CD4-positive, alpha-beta T cell treated with Interleukin-1 beta for 1 hour (primary cell): ENCODE data around the gene SPDYE2.
"Not testable (repeated sequence)": the region's sequence is repeated elsewhere in the genome, so short reads cannot be mapped to it uniquely, and the experiment has no call there.

ENCODE experiments used
- DNase-seq, 2 donors: peaks; one replicate each; pipeline ENCODE4 v3.0.0-alpha.2; 2020 to 2022

SPDYE2 gene

DNA sequence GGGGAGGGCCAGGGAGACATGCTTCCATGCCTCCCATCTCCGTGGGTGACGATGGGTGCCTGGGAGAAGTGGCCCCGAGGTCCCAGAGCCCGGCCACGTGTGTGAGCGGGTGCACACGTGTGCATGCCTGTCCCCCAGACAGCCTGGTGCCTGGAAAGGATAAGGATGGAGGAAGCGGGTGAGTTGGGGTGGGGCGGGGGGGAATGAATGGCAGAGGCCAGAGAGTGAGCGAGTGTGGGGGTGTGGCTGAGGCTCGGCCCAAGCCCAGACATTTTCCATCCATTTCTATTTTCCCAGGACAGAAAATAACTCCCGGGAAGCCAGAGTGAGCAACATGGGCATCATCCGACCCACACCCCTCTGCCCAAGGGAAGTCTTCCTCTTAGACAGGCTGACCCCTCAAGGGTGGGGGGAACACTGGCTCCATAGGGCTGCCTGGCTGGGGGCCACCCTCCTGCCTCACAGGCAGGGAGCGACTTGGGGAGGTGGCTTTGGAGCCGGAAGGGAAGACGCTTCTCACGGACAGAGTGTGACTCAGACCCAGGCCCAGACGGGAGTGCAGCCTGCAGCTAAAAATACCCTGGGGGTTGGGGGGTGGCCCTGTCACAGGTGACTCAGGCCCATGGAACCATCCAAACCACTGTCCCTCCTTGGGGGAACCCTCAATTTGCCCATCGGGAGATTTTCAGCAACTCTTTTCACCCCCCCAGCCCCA lies 53.6 kb downstream of the SPDYE2 start:
- not testable (repeated sequence) for DNase-seq

DNA sequence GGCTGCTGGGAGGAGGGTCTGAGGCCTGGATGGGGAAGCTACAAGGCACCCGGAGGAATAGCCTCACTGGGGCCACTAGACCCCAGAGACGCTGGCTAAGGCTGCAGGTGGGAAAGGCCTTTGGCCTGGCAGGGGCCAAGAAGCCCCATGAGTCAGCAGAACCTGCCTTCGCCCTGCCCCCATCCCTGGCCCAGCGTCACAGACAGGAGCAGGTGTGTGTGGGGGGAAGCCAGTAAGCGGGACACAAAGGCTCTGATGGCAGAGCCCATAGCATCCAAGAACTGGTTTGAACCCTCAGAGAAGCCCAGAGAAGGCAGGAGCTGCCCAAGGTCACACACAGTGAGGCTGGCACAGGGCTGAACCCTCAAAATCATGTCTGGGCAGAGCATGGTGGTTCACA lies 55.8 kb downstream of the SPDYE2 start:
- DNase-seq = not testable (repeated sequence)

DNA sequence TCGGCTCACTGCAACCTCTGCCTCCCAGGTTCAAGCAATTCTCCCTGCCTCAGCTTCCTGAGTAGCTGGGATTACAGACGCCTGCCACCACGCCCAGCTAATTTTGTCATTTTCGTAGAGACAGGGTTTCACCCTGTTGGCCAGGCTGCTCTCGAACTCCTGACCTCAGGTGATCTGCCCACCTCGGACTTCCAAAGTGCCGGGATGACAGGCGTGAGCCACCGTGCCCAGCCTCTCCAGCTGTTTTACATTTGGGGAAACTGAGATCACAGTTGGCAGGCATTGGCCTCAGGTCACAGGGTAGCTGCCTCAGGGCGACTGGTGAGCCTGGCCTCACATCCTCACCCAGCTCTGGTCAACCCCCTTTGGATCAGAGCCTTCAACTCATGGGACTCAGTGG lies 58.7 kb downstream of the SPDYE2 start:
- not testable (repeated sequence) for DNase-seq

DNA sequence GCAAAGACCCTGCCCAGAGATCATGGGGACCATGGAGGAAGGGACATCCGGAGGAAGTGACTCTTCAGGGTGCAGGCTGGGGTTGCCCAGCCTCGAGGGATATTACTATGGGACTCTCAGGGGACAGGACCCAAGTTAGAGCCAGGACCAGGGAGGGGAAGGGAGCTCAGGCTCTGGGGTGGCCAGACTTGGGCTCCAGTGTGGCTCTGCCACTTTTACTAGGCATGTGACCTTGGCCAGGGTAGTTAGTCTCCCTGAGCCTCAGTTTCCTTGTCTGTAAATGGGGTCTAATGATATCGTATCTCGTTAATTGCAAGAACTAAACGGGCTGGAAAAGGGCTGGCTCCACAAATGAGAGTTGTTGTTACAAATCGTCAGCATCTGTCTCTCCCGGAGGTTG lies 59.4 kb downstream of the SPDYE2 start:
- DNase-seq = not testable (repeated sequence)

DNA sequence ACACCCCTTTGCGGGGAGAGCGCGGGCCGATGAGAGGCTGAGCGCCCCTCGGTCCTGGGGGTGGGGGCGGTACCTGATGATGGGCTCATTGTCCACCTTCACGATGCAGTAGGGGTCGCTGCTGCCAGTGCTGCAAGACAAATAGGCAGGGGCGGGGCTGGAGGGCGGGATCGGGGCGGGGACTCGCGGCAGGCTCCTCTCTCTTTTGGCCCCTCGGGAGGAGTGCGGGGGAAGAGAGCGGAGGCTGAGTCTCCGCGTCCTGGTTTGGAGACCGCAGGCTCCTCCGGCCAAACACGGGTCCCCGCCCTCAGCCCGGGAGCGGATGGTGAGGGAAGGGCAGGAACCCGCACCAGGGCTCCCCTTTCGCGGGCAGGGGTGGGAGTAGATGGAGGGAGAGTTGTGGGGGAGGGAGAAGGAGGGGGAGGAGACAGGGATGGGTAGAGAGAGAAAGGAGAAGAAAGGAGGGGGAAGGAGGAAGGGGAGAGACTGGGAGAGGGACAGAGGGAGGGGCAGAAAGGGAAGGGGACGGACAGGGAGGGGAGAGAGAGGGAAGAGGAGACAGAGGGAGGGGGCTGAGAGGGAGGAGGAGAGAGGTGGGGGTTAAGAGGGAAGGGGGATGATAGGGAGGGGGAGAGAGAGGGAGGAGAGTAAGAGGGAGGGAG lies 60.1 kb downstream of the SPDYE2 start:
- DNase-seq = not testable (repeated sequence)

DNA sequence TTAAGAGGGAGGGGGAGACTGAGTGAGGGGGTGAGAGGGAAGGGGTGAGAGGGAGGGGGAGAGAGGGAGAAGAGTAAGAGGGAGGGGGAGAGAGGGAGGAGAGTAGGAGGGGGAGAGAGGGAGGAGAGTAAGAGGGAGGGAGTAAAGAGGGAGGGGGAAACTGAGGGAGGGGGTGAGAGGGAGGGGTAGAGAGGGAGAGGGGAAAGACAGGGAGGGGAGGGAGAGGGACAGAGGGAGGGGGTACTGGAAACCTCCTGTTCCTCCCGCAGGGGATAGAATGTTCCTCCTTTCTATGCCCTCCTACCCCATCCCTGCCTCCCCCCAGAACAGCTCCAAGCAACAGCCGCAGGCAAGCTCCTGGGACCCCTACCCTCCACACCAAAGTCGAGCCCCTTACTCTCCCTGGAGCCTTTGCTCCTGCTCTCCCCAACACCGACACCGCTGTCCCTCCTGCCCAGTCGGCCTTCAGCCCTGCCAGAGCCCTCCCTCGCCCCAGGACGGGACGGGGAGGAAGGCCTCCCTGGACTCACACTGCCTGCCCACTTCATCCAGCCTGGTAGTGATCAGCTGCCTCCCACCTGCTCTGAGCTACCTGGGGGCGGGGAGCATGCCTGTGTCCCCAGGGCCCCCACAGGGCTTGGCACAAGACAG lies 60.8 kb downstream of the SPDYE2 start:
- DNase-seq = not testable (repeated sequence)
